MM.1S (cell line): ENCODE results near the gene CCDC81.
"Not testable (repeated sequence)": the region's sequence is repeated elsewhere in the genome, so short reads cannot be mapped to it uniquely, and the experiment has no call there.

Experiments used
- EZH2 ChIP-seq: fragments of 300-600 bp; sonication (generic); optimal IDR thresholded peaks from 2 replicates; pipeline ENCODE3; 2017; ENCODE audit warnings: low read depth, mild to moderate bottlenecking, antibody characterized with exemption, low read length, mixed read lengths
- TF ChIP-seq, protein P1 (sequence below): fragments of 300-600 bp; sonication (generic); IDR thresholded peaks from 2 replicates; pipeline ENCODE4 v1.5.1; 2016; ENCODE audit warnings: antibody characterized with exemption, low read length, mixed read lengths

DNA sequence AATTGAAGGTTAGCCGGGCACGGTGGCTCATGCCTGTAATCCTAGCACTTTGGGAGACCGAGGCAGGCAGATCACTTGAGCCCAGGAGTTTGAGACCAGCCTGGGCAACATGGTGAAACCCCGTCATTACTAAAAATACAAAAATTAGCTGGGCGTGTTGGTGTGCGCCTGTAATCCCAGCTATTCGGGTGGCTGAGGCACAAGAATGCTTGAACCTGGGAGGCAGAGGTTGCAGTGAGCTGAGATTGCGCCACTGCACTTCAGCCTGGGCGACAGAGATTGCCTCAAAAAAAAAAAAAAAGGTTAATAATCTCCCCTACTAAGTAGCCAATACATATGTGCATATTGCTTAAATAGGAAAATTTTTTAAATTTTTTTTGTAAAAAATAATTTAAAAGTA, 42.3 kb downstream of the CCDC81 start:
- TF ChIP-seq, protein P1, sequence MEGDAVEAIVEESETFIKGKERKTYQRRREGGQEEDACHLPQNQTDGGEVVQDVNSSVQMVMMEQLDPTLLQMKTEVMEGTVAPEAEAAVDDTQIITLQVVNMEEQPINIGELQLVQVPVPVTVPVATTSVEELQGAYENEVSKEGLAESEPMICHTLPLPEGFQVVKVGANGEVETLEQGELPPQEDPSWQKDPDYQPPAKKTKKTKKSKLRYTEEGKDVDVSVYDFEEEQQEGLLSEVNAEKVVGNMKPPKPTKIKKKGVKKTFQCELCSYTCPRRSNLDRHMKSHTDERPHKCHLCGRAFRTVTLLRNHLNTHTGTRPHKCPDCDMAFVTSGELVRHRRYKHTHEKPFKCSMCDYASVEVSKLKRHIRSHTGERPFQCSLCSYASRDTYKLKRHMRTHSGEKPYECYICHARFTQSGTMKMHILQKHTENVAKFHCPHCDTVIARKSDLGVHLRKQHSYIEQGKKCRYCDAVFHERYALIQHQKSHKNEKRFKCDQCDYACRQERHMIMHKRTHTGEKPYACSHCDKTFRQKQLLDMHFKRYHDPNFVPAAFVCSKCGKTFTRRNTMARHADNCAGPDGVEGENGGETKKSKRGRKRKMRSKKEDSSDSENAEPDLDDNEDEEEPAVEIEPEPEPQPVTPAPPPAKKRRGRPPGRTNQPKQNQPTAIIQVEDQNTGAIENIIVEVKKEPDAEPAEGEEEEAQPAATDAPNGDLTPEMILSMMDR: not testable (repeated sequence)
- not testable (repeated sequence) for TF ChIP-seq EZH2
